ENCODE results near the gene FBXW8.

DNA sequence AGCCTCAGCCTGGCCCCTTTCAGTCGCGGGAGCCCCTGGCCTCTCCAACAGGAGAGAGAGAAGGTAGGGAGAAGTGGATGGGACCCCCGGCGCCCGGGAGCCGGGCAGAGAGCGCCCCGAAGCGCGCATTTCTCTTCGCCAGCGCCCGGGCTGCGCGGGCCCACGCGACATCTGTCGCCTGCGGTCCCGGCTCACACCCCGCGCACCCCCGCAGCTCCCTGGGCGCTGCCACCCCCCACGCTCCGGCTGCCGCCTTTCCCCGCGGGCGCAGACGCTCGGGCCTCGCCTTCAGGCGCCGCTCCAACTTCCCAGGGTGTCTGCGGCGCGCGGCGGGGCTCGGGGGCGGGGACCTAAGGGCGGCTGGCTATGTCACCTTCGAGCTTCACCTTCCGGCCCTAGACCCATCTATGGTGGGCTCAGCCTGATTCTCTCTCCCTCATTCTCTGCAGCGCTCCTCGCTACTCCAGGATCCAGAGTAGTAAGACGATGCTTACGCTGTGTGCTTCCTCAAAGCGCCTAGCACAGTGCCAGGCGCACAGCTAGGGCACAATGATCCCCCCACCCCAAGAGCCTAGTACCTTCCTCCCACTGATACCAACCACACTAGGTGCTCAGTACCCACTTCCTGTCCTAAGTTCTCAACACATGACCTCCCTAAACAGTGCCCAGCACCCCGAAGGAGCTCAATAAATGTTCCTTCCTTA is 31.1 kb upstream of the FBXW8 start:
- TF ChIP-seq CTCF (IDR thresholded peaks at IDR 0.05; ENCODE audit: low read depth, low read length, poor library complexity, severe bottlenecking) (no peak), EZH2phosphoT487 (IDR thresholded peaks at IDR 0.05; ENCODE audit: borderline replicate concordance, low read length) (no peak)
